SK-N-SH treated with all-trans-retinoic acid at 6 μM for 48 hours (cell line): ENCODE results near the gene ITIH2.
"Not testable (repeated sequence)": the region's sequence is repeated elsewhere in the genome, so short reads cannot be mapped to it uniquely, and the experiment has no call there.

Source experiments
- ATAC-seq: fragments of 200-7000 bp; cut with Tn5 transposase; 3 replicates; pipeline ENCODE4 v1.9.1; 2020; ENCODE audit warnings: mild to moderate bottlenecking, moderate library complexity
- ARNTL ChIP-seq: fragments of 450-650 bp; formaldehyde crosslinking; IDR thresholded peaks from 2 replicates; pipeline ENCODE4 v1.5.0; 2020; ENCODE audit warnings: low read depth, mild to moderate bottlenecking, moderate library complexity, borderline replicate concordance
- BACH2 ChIP-seq: fragments of 250-450 bp; sonication (Bioruptor Pico); IDR thresholded peaks from 2 replicates; pipeline ENCODE4 v1.9.0; 2021; ENCODE audit warnings: mild to moderate bottlenecking, borderline replicate concordance
- CSDC2 ChIP-seq: fragments of 250-450 bp; sonication (Bioruptor Pico); IDR thresholded peaks from 2 replicates; pipeline ENCODE4 v1.5.0; 2020; ENCODE audit warnings: mild to moderate bottlenecking, moderate library complexity
- GLIS3 ChIP-seq: fragments of 250-450 bp; sonication (Bioruptor Pico); IDR thresholded peaks from 2 replicates; pipeline ENCODE4 v1.5.0; 2020; ENCODE audit warnings: mild to moderate bottlenecking, moderate library complexity
- ISL1 ChIP-seq: fragments of 250-450 bp; sonication (Bioruptor Pico); IDR thresholded peaks from 2 replicates; pipeline ENCODE4 v2.1.2; 2022; ENCODE audit warnings: mild to moderate bottlenecking, moderate library complexity
- OSR1 ChIP-seq: fragments of 250-450 bp; sonication (Bioruptor Pico); IDR thresholded peaks from 2 replicates; pipeline ENCODE4 v1.8.0; 2022; ENCODE audit warnings: moderate library complexity, mild to moderate bottlenecking, inconsistent platforms
- POU6F1 ChIP-seq: fragments of 250-450 bp; sonication (Bioruptor Pico); IDR thresholded peaks from 2 replicates; pipeline ENCODE4 v1.8.0; 2021; ENCODE audit warnings: low read depth, mild to moderate bottlenecking, moderate library complexity, borderline replicate concordance
- PPARA ChIP-seq: fragments of 250-450 bp; sonication (Bioruptor Pico); IDR thresholded peaks from 2 replicates; pipeline ENCODE4 v1.5.0; 2020; ENCODE audit warnings: mild to moderate bottlenecking, borderline replicate concordance
- RARB ChIP-seq: fragments of 250-450 bp; sonication (Bioruptor Pico); IDR thresholded peaks from 2 replicates; pipeline ENCODE4 v1.8.0; 2021; ENCODE audit warnings: mild to moderate bottlenecking, moderate library complexity
- SNAI2 ChIP-seq: fragments of 250-450 bp; sonication (Bioruptor Pico); IDR thresholded peaks from 2 replicates; pipeline ENCODE4 v1.5.0; 2020; ENCODE audit warnings: mild to moderate bottlenecking, moderate library complexity
- TCF4 ChIP-seq: fragments of 250-450 bp; sonication (Bioruptor Pico); IDR thresholded peaks from 2 replicates; pipeline ENCODE4 v1.8.0; 2021; ENCODE audit warnings: mild to moderate bottlenecking, moderate library complexity, borderline replicate concordance
- TOX ChIP-seq: fragments of 250-450 bp; sonication (Bioruptor Pico); IDR thresholded peaks from 2 replicates; pipeline ENCODE4 v1.8.0; 2021; ENCODE audit warnings: mild to moderate bottlenecking, moderate library complexity, borderline replicate concordance
- ZC3H10 ChIP-seq: fragments of 250-450 bp; sonication (Bioruptor Pico); IDR thresholded peaks from 2 replicates; pipeline ENCODE4 v1.5.1; 2021; ENCODE audit warnings: mild to moderate bottlenecking, moderate library complexity
- ZFP3 ChIP-seq: fragments of 250-450 bp; sonication (Bioruptor Pico); IDR thresholded peaks from 2 replicates; pipeline ENCODE4 v1.5.0; 2020; ENCODE audit warnings: mild to moderate bottlenecking, moderate library complexity
- ZFP30 ChIP-seq: fragments of 450-650 bp; formaldehyde crosslinking; IDR thresholded peaks from 2 replicates; pipeline ENCODE4 v1.5.0; 2022; ENCODE audit warnings: mild to moderate bottlenecking, moderate library complexity
- ZNF565 ChIP-seq: fragments of 450-650 bp; formaldehyde crosslinking; conservative IDR thresholded peaks from 2 replicates; pipeline ENCODE4 v1.5.0; 2020; ENCODE audit warnings: low read depth, mild to moderate bottlenecking, moderate library complexity
- ZNF8 ChIP-seq: fragments of 450-650 bp; formaldehyde crosslinking; IDR thresholded peaks from 2 replicates; pipeline ENCODE4 v1.5.0; 2020; ENCODE audit warnings: mild to moderate bottlenecking, moderate library complexity
- TF ChIP-seq, protein P1 (sequence below): fragments of 250-450 bp; sonication (Bioruptor Pico); IDR thresholded peaks from 2 replicates; pipeline ENCODE4 v1.5.1; 2021; ENCODE audit warnings: mild to moderate bottlenecking, moderate library complexity
- TF ChIP-seq, protein P2 (sequence below): fragments of 250-450 bp; sonication (Bioruptor Pico); IDR thresholded peaks from 2 replicates; pipeline ENCODE4 v1.5.0; 2020; ENCODE audit warnings: mild to moderate bottlenecking, moderate library complexity
- TF ChIP-seq, protein P3 (sequence below): fragments of 250-450 bp; sonication (Bioruptor Pico); IDR thresholded peaks from 2 replicates; pipeline ENCODE4 v1.8.0; 2020; ENCODE audit warnings: mild to moderate bottlenecking, moderate library complexity, borderline replicate concordance

Gene ITIH2

DNA sequence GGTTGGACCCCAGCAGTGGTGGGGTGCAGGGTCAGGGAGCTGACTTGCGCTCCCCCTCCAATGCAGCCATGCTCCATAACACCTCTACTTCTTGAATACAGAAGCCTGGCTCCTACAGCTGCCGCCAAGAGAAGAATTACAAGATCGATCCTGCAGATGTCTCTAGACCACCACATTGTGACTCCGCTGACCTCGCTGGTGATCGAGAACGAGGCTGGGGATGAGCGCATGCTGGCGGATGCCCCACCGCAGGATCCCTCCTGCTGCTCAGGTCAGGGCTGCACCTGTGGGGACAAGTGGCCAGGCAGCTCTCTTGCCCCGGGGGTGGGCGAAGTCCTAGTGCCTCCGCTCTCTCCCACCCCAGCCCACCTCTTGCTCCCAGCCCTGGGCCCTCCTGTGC lies 31.7 kb downstream of the ITIH2 start:
- no peak for TF ChIP-seq ISL1 (CRISPR knock-in tag)
- no peak for TF ChIP-seq TCF4 (CRISPR knock-in tag)
- no peak for TF ChIP-seq PPARA (CRISPR knock-in tag)
- no peak for TF ChIP-seq RARB (CRISPR knock-in tag)
- TF ChIP-seq, protein P1, sequence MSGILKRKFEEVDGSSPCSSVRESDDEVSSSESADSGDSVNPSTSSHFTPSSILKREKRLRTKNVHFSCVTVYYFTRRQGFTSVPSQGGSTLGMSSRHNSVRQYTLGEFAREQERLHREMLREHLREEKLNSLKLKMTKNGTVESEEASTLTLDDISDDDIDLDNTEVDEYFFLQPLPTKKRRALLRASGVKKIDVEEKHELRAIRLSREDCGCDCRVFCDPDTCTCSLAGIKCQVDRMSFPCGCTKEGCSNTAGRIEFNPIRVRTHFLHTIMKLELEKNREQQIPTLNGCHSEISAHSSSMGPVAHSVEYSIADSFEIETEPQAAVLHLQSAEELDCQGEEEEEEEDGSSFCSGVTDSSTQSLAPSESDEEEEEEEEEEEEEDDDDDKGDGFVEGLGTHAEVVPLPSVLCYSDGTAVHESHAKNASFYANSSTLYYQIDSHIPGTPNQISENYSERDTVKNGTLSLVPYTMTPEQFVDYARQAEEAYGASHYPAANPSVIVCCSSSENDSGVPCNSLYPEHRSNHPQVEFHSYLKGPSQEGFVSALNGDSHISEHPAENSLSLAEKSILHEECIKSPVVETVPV = no peak
- TF ChIP-seq ZNF565 (CRISPR knock-in tag) = no peak
- TF ChIP-seq ZFP3 (CRISPR knock-in tag) = no peak
- no peak for TF ChIP-seq ZFP30 (CRISPR knock-in tag)
- TF ChIP-seq SNAI2 (CRISPR knock-in tag) = no peak
- no peak for TF ChIP-seq ZNF8 (CRISPR knock-in tag)
- TF ChIP-seq, protein P2, sequence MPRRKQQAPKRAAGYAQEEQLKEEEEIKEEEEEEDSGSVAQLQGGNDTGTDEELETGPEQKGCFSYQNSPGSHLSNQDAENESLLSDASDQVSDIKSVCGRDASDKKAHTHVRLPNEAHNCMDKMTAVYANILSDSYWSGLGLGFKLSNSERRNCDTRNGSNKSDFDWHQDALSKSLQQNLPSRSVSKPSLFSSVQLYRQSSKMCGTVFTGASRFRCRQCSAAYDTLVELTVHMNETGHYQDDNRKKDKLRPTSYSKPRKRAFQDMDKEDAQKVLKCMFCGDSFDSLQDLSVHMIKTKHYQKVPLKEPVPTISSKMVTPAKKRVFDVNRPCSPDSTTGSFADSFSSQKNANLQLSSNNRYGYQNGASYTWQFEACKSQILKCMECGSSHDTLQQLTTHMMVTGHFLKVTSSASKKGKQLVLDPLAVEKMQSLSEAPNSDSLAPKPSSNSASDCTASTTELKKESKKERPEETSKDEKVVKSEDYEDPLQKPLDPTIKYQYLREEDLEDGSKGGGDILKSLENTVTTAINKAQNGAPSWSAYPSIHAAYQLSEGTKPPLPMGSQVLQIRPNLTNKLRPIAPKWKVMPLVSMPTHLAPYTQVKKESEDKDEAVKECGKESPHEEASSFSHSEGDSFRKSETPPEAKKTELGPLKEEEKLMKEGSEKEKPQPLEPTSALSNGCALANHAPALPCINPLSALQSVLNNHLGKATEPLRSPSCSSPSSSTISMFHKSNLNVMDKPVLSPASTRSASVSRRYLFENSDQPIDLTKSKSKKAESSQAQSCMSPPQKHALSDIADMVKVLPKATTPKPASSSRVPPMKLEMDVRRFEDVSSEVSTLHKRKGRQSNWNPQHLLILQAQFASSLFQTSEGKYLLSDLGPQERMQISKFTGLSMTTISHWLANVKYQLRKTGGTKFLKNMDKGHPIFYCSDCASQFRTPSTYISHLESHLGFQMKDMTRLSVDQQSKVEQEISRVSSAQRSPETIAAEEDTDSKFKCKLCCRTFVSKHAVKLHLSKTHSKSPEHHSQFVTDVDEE (CRISPR knock-in tag) = no peak
- TF ChIP-seq CSDC2 (CRISPR knock-in tag) = no peak
- TF ChIP-seq, protein P3, sequence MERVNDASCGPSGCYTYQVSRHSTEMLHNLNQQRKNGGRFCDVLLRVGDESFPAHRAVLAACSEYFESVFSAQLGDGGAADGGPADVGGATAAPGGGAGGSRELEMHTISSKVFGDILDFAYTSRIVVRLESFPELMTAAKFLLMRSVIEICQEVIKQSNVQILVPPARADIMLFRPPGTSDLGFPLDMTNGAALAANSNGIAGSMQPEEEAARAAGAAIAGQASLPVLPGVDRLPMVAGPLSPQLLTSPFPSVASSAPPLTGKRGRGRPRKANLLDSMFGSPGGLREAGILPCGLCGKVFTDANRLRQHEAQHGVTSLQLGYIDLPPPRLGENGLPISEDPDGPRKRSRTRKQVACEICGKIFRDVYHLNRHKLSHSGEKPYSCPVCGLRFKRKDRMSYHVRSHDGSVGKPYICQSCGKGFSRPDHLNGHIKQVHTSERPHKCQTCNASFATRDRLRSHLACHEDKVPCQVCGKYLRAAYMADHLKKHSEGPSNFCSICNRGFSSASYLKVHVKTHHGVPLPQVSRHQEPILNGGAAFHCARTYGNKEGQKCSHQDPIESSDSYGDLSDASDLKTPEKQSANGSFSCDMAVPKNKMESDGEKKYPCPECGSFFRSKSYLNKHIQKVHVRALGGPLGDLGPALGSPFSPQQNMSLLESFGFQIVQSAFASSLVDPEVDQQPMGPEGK = no peak
- TF ChIP-seq TOX (CRISPR knock-in tag) = no peak
- TF ChIP-seq GLIS3 (CRISPR knock-in tag) = no peak
- TF ChIP-seq ARNTL (CRISPR knock-in tag) = no peak
- no peak for TF ChIP-seq POU6F1
- ATAC-seq = no peak

DNA sequence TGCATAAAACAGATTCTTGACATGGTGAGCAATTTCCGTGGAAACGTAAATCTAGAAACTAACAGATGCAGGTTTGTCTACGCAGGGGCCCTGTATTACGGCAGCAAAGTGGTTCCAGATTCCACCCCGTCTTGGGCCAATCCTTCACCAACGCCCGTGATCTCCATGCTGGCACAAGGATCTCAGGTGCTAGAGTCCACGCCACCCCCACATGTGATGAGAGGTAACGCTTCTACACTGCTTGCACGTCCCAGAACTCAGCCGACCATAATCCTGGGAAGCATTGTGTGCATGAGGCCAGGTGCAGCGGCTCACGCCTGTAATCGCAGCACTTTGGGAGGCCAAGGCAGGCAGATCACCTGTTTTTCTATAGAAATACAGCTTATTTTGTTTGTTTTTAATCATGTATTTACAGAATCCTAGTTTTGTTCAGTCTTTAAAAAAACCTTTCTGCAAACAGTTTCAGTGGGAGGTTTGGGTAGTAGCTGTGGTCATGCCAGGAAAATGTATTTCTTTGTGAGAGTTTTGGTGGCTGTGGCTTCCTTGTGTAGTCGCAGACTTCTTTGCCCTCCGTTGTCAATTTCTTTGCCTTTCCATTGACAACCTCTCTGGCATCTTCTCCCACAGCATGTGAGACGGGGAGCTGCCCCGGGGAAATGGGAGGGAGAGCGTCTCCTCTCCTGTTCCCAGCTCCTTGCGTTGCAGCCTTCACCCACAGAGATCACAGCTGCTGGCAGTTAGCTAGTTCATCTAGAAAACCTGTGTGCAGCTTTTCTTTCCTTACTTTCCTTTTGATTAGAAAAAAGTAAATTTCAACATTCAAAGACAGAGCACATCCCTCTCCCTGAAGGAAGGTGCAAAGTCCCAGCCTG lies 35.7 kb downstream of the ITIH2 start:
- TF ChIP-seq ISL1 (CRISPR knock-in tag) (no peak), TOX (CRISPR knock-in tag) (no peak), CSDC2 (CRISPR knock-in tag) (no peak), BACH2 (CRISPR knock-in tag) (no peak)
- TF ChIP-seq, all 23 proteins: peak for 0
- ATAC-seq = no peak

DNA sequence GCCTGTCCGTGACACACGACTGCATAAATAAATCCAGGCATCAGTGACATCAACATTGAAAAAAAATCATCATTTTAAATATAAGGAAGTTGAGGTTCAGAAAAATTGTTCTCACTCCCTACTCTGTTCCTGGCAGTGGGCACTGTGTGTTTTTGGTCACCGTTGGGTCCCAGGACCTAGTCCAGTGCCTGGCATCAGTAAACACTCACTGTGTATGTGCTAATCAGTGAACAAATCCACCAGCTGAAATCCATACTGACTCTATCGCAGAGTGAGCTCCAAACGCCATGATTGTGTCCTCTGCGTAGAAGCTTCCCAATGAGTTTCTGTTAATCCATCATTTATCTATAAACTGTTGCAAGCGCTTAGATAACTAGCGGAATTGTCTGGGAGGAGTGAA lies 41.2 kb downstream of the ITIH2 start:
- ATAC-seq = no peak
- no peak for TF ChIP-seq ARNTL (CRISPR knock-in tag)
- TF ChIP-seq OSR1 = no peak
- no peak for TF ChIP-seq SNAI2 (CRISPR knock-in tag)
- TF ChIP-seq, protein P2 (CRISPR knock-in tag) = no peak
- TF ChIP-seq ZC3H10 (CRISPR knock-in tag) = no peak
- no peak for TF ChIP-seq ZNF565 (CRISPR knock-in tag)
- TF ChIP-seq PPARA (CRISPR knock-in tag) = no peak
- TF ChIP-seq CSDC2 (CRISPR knock-in tag) = no peak
- no peak for TF ChIP-seq ZFP3 (CRISPR knock-in tag)
- no peak for TF ChIP-seq TCF4 (CRISPR knock-in tag)
- no peak for TF ChIP-seq ZNF8 (CRISPR knock-in tag)
- no peak for TF ChIP-seq ZFP30 (CRISPR knock-in tag)
- no peak for TF ChIP-seq ISL1 (CRISPR knock-in tag)
- TF ChIP-seq BACH2 (CRISPR knock-in tag) = no peak
- no peak for TF ChIP-seq POU6F1
- TF ChIP-seq, protein P3 = no peak

GRCh38 chr10:7748637-7749036 lies 45.5 kb downstream of the ITIH2 start:
- not testable (repeated sequence) for ATAC-seq
